Caco-2 (cell line): Measurements from ENCODE around the gene AK9. TPM values are rescaled to one million over a fixed set of nuclear protein-coding genes. Genes with fewer than 3 reads are reported as not detected.
A peak's percentile ranks its signal among the peaks of the same experiment; 100 is the strongest.

ENCODE experiments used
- BruUV-seq: library from RNA; stranded (reverse); fragments of 400-500 nt; replicated peaks from 2 replicates; lab custom pipeline; 2021; lab: Mats Ljungman, UMichigan
- CTCF ChIA-PET: fragments of 300-600 bp; sonication (Branson Sonifier 250); formaldehyde crosslinking; loops from one replicate; lab custom pipeline; 2022; ENCODE audit warnings: antibody characterized with exemption; lab: Charles Lee
- POLR2A ChIA-PET: fragments of 300-600 bp; sonication (Branson Sonifier 250); formaldehyde crosslinking; loops from one replicate; lab custom pipeline; 2022; ENCODE audit warnings: antibody characterized with exemption; lab: Charles Lee
- DNase-seq, 2 experiments: peaks; one replicate each; pipeline versions ENCODE4 v3.0.0 to v3.0.0-alpha.2; 2020 to 2022
- H3K27me3 ChIP-seq: replicated peaks from 2 replicates; pipeline ENCODE4 v1.6.0; 2011; ENCODE audit warnings: low read length; ENCODE audit not compliant: control insufficient read depth, insufficient read depth
- H3K36me3 ChIP-seq: 2 replicates; pipeline ENCODE4 v1.5.1; 2011; ENCODE audit warnings: low read length; ENCODE audit not compliant: control insufficient read depth, insufficient read depth
- H3K4me1 ChIP-seq: fragments of 250-450 bp; sonication (Bioruptor Pico); 2 replicates; pipeline ENCODE4 v1.5.1; 2020; ENCODE audit warnings: mild to moderate bottlenecking
- H3K4me3 ChIP-seq: 2 replicates; pipeline ENCODE4 v1.5.1; 2011; ENCODE audit warnings: low read depth, mild to moderate bottlenecking, control low read depth, low read length
- H3K9me3 ChIP-seq: fragments of 250-450 bp; sonication (Bioruptor Pico); 2 replicates; pipeline ENCODE4 v1.5.1; 2020; ENCODE audit warnings: mild to moderate bottlenecking, moderate library complexity
- H3K27ac Mint-ChIP-seq: one replicate; pipeline ENCODE4 v1.8.0; 2022; ENCODE audit warnings: mixed read lengths; ENCODE audit not compliant: unreplicated experiment
- H3K27me3 Mint-ChIP-seq: one replicate; pipeline ENCODE4 v1.8.0; 2022; ENCODE audit warnings: mixed read lengths; ENCODE audit not compliant: insufficient read depth, unreplicated experiment
- H3K36me3 Mint-ChIP-seq: one replicate; pipeline ENCODE4 v1.8.0; 2022; ENCODE audit warnings: mild to moderate bottlenecking, mixed read lengths; ENCODE audit not compliant: insufficient read depth, unreplicated experiment
- H3K4me1 Mint-ChIP-seq: one replicate; pipeline ENCODE4 v1.8.0; 2022; ENCODE audit warnings: low read depth, mixed read lengths; ENCODE audit not compliant: unreplicated experiment
- H3K4me3 Mint-ChIP-seq: one replicate; pipeline ENCODE4 v1.8.0; 2022; ENCODE audit warnings: mild to moderate bottlenecking, moderate library complexity, mixed read lengths; ENCODE audit not compliant: unreplicated experiment
- H3K9me3 Mint-ChIP-seq: one replicate; pipeline ENCODE4 v1.8.0; 2022; ENCODE audit warnings: mixed read lengths; ENCODE audit not compliant: unreplicated experiment
- intact Hi-C: fragments of 100-400 bp; cut with micrococcal nuclease; formaldehyde crosslinking; loops from one replicate; pipeline ENCODE4 v1.10.0; 2022; ENCODE audit not compliant: unreplicated experiment
- total RNA-seq: library from RNA; stranded (reverse); gene quantifications from 2 replicates; pipeline ENCODE4 v1.2.3, GENCODE V29; 2022
- TF ChIP-seq, protein P1 (sequence below), 2 experiments: fragments of 200-600 bp in 1 of 2; IDR thresholded peaks; 1 replicate in 1 of 2; 2 replicates in 1 of 2; pipeline versions ENCODE4 v1.5.1 to v1.8.0; 2011 to 2022; ENCODE audit warnings: antibody characterized with exemption in 1 of 2, control low read depth in 1 of 2, inconsistent platforms in 1 of 2, low read depth in 1 of 2, low read length in 1 of 2, mild to moderate bottlenecking in 1 of 2, moderate library complexity in 1 of 2; ENCODE audit not compliant: insufficient read depth in 1 of 2, severe bottlenecking in 1 of 2, unreplicated experiment in 1 of 2

The AK9 gene
- total RNA-seq, 1 experiment from 2014 or later, result 3.4 TPM

DNA sequence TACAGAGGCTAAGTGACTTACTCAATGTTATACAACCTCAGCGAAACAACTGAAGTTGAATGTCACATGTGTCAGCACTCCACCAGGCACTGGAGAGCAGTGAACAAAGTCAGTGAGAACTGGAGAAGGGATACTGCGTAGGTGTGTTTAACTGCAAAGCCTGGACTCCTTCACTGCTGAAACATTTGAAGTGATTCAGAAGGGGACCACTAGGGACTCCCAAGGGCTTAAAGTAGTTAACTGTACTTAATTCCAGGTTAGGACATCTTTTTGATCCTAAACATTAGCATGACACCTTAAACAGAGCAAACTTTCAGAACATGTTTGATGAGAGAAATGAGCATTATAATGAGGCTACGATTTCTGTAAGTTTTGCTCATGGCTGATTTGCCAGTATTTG is 163.0 kb downstream of the AK9 start:
- Histone ChIP-seq H3K36me3 (no peaks in the 10 kb centered on the region), H3K27me3 (no peaks in the 10 kb centered on the region), H3K4me1 (no peaks in the 10 kb centered on the region), H3K9me3 (peaks cover 9% of the 10 kb centered on the region), H3K4me3 (no peak overlapping the region)
- ChIA-PET POLR2A (no interaction called here), CTCF (no interaction called here)
- no TSS peak for BruUV-seq
- Mint-ChIP-seq H3K27me3 (peaks cover 4% of the 10 kb centered on the region), H3K36me3 (no peaks in the 10 kb centered on the region), H3K9me3 (no peaks in the 10 kb centered on the region), H3K4me3 (no peak overlapping the region), H3K27ac (no peak overlapping the region), H3K4me1 (no peaks in the 10 kb centered on the region)
- TF ChIP-seq, protein P1, sequence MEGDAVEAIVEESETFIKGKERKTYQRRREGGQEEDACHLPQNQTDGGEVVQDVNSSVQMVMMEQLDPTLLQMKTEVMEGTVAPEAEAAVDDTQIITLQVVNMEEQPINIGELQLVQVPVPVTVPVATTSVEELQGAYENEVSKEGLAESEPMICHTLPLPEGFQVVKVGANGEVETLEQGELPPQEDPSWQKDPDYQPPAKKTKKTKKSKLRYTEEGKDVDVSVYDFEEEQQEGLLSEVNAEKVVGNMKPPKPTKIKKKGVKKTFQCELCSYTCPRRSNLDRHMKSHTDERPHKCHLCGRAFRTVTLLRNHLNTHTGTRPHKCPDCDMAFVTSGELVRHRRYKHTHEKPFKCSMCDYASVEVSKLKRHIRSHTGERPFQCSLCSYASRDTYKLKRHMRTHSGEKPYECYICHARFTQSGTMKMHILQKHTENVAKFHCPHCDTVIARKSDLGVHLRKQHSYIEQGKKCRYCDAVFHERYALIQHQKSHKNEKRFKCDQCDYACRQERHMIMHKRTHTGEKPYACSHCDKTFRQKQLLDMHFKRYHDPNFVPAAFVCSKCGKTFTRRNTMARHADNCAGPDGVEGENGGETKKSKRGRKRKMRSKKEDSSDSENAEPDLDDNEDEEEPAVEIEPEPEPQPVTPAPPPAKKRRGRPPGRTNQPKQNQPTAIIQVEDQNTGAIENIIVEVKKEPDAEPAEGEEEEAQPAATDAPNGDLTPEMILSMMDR (IDR thresholded peaks at IDR 0.05; ENCODE audit: insufficient read depth in 1 of 2, low read depth in 1 of 2, low read length in 1 of 2, severe bottlenecking in 1 of 2, unreplicated experiment in 1 of 2), result peak; percentile 32 to 34
- intact Hi-C loops, result loop anchor here (1.0 kb wide), 4 partner anchors 163 to 862 kb away; partner anchors contain the start of genes AK9 and FIG4
- DNase-seq, result peak in 1 of 2 experiments; percentile 34

DNA sequence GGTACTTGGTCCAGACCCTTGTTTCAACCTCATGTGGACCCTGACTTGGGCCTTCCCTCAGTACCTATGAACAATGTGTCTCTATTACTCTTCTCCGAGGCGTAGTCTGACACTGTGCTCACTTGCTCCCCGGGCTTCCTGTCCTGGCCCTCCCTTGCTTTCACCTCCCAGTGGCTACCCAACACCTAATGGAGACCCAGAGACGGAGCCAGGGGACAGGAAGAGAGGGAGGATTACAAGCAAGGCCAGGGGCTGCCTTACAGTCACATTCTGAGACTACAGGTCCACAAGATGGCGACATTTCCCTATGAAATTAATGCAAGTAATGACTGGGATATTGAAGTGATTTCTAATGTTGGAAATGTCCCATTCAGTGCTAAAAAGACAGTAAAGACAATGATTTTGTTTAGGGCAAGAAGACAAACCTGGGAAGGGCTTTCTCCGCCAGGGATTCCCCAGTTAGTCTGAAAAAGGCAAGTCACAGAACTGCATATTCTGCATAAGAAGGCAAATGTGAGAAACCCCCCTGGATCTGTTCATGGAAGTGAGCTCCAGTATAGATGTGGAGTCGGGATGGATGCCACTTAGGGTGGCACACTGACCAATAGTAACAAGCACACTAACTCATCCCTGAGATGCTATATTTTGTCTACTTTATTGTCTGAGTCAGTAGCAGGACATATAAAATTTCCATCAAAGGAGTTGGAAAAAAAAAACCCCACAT is 163.9 kb downstream of the AK9 start:
- POLR2A ChIA-PET, result no interaction called here
- CTCF ChIA-PET, result interaction anchor here (0.6 to 1.0 kb wide), 4 partner anchors 47 to 512 kb away, joined by 3 to 9 read pairs (median 4); partner anchors contain the start of genes AK9 and FIG4
- H3K36me3 ChIP-seq, result no peaks in the 10 kb centered on the region
- DNase-seq, result peak; percentile 53 to 67
- peaks cover 4% of the 10 kb centered on the region for H3K27me3 Mint-ChIP-seq
- H3K4me1 ChIP-seq, result no peaks in the 10 kb centered on the region
- no peak overlapping the region for H3K27ac Mint-ChIP-seq
- H3K4me1 Mint-ChIP-seq, result no peaks in the 10 kb centered on the region
- peaks cover 9% of the 10 kb centered on the region for H3K9me3 ChIP-seq
- no peaks in the 10 kb centered on the region for H3K27me3 ChIP-seq
- TF ChIP-seq, protein P1 (IDR thresholded peaks at IDR 0.05; ENCODE audit: insufficient read depth in 1 of 2, low read depth in 1 of 2, low read length in 1 of 2, severe bottlenecking in 1 of 2, unreplicated experiment in 1 of 2), result peak; percentile 56 to 65
- H3K4me3 ChIP-seq, result no peak overlapping the region
- intact Hi-C loops, result loop anchor here (1.0 kb wide), 4 partner anchors 164 to 863 kb away; partner anchors contain the start of genes AK9 and FIG4
- BruUV-seq, result no TSS peak
- no peaks in the 10 kb centered on the region for H3K36me3 Mint-ChIP-seq
- H3K9me3 Mint-ChIP-seq, result no peaks in the 10 kb centered on the region
- no peak overlapping the region for H3K4me3 Mint-ChIP-seq

DNA sequence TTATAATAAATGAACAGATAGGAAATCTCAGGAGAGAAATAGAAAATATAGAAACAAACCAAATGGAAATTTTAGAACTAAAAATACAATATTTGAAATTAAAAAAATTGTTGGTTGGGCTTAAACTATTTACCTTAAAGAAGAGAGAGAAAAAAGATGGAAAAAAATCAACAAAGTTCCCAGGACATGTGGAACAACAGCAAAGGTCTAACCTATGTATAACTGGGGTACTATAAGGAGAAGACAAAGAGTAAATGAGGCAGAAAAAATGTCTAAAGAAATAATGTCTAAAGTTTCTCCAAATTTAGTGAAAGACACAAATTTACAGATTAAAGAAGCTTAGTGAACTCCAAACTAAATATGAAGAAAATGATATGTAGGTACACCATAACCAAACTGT is 166.9 kb downstream of the AK9 start:
- TF ChIP-seq, protein P1 (IDR thresholded peaks at IDR 0.05; ENCODE audit: insufficient read depth in 1 of 2, low read depth in 1 of 2, low read length in 1 of 2, severe bottlenecking in 1 of 2, unreplicated experiment in 1 of 2), result no peak
- ChIA-PET CTCF (no interaction called here), POLR2A (no interaction called here)
- H3K27me3 ChIP-seq, result no peaks in the 10 kb centered on the region
- H3K4me3 Mint-ChIP-seq, result no peak overlapping the region
- BruUV-seq, result no TSS peak
- H3K27me3 Mint-ChIP-seq, result peaks cover 10% of the 10 kb centered on the region
- H3K36me3 ChIP-seq, result no peaks in the 10 kb centered on the region
- peaks cover 9% of the 10 kb centered on the region for H3K9me3 ChIP-seq
- H3K27ac Mint-ChIP-seq, result no peak overlapping the region
- no peak overlapping the region for H3K4me3 ChIP-seq
- H3K36me3 Mint-ChIP-seq, result no peaks in the 10 kb centered on the region
- DNase-seq, result no peak
- no peaks in the 10 kb centered on the region for H3K4me1 Mint-ChIP-seq
- no peaks in the 10 kb centered on the region for H3K9me3 Mint-ChIP-seq
- intact Hi-C loops, result no loop called here
- H3K4me1 ChIP-seq, result no peaks in the 10 kb centered on the region
